HG02852 (cell line): ENCODE results near the gene FAM171A1.

Experiments used
- ATAC-seq: cut with Tn5 transposase; IDR thresholded peaks from one replicate; pipeline ENCODE4 v1.9.1; 2021; ENCODE audit warnings: mild to moderate bottlenecking, moderate library complexity; ENCODE audit not compliant: unreplicated experiment

The FAM171A1 gene

DNA sequence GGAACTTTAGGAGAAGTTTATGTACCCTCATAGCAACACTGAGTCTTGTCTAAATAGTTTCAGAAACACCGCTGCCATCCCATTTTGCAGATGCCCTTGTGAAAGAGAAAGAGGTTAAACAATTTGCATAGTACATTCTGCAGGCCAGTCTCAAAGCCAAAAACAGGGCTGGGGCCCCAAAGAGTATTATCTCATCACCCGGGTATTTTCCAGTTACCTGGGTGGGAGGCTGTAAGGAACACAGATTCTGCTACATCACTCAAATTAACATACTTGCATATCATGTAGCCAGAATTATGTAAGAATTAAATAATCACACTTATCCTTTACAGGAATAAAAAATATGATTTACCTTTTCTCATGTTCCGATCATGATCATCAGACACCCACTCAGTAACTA lies 3.1 kb upstream of the FAM171A1 start:
- ATAC-seq, result no peak

DNA sequence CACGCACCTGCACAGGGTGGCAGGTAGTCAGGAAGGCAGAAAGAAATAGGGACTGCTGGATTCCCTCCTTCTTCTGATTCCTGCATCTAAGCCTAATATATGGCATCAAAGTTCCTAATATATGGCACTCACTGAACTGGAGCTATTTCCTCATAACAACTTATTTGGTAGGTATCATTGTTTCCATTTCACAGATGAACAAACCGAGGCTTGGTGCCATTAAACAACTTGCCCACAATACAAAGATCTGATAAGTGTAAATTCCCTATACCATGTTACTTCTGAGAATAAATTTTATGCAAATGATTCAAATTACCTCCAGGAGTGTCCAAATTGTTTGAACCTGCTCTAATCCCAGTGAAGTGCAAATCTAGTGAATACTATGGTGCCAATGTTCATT lies 2.1 kb upstream of the FAM171A1 start:
- ATAC-seq, result no peak

DNA sequence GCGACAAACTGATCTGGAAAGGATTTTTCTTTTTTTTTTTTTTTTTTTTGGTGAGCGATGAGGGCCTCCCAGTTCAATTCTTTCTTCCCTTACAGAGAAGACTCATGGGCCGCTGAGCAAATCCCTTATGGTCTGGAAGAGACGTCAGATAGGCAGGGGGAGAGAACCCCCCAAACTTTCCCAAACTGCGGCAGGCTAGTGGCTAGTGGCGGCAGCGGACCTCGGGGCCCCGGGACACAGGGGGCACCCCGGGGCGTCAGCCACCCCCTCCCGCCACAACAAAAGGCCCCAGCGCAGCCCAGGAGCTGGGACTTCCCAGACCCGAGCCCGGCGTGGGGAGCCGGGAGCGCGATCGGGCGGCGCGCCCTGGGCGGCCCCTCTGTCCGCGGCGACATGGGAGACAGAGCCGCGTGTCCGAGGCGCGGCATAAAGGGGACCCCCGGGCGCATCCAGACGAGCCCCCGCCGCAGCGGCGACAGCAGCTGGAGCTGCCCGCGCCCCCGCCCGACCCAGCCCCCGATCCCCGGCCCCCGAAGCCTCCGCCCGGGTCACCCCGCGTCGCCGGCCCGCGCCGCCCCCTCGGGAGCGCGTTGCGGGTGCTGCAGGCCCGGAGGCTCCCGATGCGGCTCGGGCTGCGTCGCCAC lies 755 bp downstream of the FAM171A1 start:
- ATAC-seq, result peak; percentile 21

DNA sequence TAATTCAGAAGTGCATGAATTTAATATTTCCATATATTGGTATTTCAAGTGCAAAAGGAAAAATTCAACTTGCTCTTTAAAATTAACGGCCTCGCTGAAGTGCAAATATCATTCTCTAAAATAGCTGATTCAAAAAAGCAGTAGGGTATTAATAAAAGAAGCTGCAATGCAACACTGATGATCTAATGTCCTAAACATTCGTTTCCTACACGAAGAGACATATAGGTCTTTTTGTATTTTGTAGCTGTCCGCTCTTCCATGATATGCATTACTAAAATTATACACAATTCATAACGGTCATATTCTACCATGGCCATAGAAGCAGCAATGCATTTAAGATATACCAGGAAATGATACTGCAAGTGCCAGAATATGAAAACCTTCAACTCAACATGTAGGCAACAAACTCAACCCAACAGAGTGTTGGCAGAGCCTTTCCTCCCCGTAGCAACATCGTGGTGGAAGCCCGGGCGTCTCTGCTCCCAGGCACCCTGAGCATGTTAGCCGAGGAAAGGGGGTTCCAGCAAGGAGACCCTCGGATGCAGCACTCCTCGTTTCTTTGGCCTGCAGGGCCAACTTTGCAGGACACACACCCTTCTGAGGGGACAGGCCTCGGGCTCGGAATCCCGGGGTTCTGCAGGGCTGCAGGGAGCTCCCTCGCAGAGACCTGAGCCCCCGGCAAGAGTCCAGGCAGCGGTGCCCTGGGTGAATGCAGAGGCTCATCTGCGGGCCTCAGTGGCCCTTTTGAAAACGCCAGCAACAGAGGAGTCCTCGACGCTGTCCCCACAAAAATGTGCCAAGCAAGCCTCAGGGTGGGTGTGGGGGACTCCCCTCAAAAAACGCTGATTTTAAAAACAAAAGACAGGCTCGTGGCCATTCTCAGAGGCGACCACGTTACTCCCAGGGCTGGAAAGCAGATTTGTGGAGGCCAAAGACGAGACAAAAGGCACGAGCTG lies 1.6 kb downstream of the FAM171A1 start:
- ATAC-seq, result no peak

DNA sequence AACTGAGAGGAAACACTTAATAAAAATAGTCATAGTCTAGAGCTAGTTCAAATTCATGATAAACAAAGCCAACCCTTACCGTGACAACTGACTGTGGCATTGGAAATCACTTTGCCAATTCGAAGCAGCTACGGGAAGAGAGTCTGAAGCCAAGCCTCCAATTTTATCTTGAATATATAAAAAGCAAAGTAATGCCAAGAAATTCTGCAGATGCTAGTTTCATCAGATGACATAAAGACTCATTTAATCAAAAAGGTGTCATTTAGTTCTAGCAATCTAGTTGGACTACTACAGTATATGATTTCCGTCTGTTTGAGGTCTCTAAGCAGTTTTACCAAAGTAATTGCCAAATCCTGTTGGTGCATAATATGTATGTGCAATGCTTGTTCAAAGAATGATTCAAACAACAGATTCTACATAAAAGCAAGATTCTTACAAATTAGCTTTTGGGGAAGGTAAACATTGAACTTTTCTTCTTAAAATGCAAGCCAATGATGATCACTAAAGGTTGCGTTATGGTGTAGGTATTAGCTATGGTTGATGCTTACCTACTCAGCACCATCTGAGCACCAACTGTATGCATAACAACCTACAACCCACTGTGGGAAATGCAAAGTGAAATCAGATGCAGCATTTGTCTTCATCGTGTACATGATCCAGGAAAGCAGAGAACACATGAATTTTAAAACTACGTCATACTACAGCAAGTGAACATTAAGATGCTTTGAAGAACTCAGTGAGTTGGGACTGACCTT lies 2.8 kb downstream of the FAM171A1 start:
- no peak for ATAC-seq

DNA sequence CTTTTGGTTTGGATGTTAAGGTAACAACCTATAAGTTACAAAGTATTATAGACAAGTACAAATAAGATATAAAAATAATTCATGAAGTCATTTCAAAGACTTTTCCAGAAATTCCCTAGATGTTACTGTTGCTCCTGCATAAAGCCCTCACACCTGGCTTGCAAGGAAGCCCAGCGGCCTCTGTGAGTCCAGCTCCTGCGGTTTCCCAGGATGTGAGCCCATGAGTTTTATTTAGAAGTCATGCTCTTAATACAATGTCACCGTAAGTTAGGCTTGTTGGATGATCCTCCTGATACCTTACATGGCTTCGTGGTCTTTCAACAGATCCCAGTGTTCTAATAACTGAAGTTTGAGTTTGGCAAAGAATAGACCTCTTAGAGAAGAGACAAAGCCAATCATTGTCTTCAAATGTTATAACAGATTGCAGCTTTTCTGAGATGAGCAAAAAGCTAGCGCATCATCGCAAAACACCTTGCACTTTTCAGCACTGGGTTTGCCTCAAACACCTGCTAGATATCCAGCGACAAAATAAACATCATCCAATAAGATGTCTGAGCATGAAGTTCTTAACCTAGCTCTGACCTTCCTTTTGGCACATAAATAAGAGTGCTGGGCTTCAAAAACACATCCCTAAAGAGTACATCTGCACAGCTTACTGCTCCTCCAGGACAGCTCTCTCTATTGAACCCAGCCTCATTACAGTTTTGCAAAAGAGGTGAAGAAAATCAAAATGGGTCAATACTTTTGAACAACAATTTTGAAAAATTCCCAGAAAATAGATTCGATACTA lies 3.6 kb downstream of the FAM171A1 start:
- no peak for ATAC-seq

DNA sequence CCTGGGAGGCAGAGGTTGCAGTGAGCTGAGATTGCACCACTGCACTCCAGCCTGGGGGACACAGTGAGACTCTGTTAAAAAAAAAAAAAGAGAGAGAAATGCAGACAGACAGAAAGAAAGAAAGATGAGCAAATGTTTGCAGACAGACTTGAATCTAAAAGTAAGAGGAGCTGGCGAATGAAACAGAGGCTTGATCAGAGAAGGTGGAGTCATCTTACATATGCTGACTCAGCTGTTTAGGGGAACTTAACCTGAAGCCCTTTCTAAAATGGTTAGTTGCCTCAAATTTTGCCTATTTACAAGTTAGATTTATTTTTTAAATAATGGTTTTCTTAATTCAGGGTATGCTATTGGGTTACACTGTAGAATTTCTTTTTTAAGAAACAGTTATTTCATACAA lies 5.4 kb downstream of the FAM171A1 start:
- ATAC-seq, result no peak

DNA sequence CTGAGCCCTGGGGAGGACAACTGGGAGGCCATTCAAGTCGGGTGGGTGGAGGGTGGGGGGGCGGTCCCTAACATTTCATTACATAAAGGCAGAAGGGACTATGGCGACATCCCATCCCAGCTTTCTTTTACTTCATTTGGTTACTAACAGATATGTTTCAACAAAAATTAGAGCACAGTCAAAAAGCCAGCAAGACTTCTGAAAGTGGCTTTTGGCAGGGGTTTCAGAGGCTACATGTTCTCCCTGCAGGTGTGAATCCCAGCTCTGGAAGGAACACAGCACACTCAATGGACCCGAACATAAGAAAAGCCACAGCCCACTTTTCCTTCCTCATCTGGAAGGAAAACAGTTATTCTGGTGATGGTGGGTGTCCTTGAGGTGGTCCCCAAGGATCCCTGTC lies 7.1 kb downstream of the FAM171A1 start:
- ATAC-seq, result no peak

DNA sequence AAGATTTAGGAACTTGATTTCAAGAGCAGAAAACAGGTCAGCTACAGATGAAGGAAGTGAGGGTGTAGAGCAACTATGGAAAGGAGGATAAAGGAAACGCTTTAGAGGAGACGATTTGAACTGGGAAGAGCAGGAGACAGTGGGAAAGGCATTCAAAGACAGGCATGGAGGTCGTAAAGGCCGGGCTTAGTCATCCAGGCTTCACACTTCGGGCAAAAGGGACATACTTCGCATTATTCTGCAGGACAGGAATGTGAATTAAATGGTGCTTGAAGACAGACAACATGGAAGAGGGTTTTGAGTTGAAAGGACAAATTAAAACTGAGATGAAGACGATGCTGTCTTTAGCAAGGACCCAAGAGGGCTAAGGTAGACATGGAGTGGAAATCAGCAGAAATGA lies 8.1 kb downstream of the FAM171A1 start:
- no peak for ATAC-seq

DNA sequence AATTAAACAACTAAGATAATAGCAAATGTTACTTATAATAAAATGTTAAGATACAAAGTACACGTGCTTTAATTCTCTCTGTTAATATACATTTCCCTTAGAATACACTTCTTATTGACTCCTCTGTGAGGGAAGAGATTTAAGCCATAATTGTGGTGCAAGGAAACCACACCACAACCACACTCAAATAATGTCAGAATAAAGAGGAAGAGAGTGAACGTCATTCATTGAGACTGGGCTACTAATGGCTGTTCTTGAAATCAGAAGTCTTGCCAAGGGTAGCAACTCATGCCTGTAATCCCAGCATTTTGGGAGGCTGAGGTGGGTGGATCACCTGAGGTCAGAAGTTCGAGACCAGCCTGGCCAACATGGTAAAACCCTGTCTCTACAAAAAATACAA lies 10.0 kb downstream of the FAM171A1 start:
- ATAC-seq, result no peak

DNA sequence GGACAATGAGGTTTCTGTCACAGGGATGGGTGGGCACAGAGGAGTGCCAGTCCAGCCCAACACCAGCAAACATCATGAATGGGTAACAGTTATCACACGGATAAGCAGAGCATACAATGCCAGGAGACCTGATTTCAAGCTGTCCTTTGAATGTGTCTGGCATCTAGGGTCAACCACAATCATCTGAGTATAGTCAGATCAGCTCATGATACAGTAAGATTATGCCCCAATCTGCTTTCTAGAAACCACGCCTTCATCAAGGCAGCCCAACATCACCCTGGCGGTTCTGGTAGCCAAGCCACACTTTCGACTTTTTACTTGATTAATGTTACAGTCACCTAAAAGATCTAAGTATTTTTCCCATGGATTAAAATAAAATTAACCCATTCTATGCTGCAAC lies 10.5 kb downstream of the FAM171A1 start:
- ATAC-seq, result no peak

DNA sequence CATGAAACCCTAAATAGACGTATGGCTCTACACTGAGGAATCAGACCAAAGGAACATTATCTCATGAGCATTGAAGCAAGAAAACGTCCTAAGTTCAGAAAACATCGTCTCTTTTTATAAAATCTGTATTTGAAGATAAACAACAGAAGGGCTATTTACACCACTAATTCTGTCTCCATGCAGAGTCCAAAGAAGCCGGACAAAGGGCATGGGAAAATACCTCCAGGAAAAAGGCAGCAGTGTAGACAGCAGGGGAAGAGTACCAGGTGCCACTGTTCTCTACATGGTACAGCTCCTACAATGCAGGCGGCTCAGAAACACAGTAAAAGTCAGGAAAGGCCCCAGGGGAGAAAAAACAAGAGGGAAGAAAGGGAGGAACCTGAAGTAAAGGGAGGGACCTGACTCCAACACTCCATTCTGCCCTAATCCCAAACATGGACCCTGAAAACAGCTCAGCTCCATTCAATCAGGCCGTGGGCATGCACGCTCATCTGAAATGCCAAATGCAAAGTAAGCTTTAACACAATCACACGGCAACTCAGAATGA lies 17.5 kb downstream of the FAM171A1 start:
- ATAC-seq, result no peak

DNA sequence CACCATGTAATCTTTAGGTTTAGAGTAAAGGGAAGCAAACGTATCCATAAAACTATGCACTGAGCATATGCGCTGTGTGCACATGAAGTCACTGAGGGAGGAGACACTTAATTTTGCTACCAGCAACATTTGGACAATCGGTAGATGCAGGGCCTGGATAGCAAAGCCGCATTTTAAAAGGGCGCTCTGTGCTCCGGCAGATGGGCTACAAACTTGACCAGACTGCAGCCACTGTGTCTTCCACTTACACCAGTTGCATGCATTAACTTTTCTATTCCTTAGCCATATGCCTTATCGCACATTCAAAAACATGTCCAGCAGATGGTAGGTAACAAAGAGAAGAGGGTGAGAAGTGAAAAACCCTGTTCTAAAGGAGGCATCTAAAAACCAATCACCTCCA lies 18.3 kb downstream of the FAM171A1 start:
- no peak for ATAC-seq

DNA sequence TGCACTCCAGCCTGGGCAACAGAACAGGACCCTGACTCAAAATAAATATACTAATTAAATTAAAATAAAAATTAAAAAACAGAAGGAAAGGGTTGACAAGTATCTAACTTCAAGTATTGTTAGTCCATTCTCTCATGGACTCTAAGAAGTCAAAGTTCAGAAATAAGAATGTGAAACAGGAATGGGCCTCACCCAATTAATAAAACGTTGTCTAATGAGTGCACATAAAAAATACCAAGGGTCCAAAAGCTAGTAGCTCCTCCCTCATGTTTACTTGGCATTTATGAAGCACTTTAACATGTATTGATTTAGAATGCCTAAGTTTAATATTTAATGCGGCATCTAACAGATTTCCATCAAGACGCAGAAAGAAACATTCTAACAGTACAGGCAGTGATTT lies 18.9 kb downstream of the FAM171A1 start:
- ATAC-seq, result no peak

DNA sequence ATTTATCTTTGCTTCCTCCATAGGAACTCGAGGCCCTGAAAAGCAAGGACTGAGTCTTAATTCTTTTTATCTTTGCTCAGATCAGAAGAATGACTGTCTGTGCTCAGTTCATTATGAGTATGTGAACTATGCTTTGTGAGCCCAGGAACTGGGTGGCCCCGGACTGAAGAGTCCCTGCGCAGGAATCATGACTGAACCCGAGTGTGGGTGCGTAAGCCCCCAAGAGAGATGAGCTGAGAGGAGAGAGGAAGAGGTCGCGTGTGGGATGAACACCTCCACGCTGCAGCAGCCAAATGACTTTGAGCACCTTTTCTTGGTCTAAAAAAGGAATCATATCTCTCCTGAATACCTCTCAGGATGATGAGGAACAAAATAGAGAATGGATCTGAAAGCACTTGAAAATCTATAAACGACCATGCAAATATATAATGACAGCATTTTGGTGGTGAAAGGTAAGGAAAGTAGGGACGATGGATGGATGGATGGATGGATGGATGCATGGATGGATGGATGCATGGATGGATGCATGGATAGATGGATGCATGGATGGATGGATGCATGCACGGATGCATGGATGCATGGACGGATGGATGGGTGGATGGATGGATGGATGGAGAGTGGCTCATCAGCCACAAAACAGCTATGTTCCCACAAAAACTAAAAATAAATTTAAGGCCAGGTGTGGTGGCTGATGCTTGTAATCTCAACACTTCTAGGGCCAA lies 19.8 kb downstream of the FAM171A1 start:
- ATAC-seq, result no peak

DNA sequence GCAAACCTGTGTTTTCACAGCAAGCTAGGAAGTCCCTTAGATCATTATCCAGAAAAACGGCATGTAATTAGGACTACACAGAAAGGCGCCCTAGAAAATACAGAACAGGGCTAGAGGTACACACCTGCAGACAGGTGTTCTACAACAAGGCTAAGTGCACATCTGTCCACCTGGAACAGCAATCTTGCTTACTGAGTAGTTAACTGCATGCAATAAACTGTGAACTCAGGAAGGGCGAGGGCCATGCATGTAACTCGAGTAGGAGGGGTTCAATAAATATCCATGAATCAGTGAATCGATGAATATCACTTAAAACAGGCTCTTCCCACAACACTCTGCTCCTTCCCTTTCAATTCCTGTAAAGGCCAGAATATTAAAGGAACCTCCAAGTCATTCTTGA lies 22.0 kb downstream of the FAM171A1 start:
- ATAC-seq, result no peak

DNA sequence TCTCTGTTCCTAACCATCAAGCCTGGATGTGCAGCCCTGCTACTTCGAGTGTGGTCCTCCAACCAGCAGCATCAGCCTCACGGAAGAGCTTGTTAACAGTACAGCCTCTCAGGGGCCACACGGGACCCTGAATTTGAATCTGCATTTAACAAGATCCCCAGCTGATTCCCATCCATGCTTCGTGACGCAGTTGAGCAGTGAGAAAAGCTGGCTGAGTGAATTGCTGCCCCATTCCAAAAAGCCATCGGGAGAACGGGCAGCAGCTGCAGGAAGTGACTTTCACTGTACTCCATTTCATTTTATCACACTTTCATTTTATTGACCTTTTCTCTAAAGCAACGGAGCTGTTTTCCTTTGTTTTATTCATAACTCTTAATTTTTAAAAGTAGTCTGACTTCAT lies 22.5 kb downstream of the FAM171A1 start:
- ATAC-seq, result no peak

DNA sequence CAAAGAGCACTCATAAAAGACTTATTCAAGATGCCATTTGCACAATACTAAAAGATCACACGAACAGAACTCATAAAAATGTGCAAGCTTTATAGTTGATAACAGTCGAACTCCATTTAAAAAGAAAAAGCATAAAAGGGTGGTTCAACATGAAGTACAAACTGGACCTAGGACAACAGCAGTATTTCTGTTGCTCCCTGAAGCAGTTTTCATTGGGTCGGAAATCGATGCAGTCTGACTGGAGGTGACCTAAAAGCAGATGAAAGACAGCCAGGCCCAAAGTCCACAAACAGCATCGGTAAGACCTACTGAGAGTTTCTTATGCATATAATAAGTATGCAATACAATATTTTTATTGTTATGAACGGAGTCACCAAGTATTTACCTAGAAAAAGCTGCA lies 23.9 kb downstream of the FAM171A1 start:
- ATAC-seq, result no peak

DNA sequence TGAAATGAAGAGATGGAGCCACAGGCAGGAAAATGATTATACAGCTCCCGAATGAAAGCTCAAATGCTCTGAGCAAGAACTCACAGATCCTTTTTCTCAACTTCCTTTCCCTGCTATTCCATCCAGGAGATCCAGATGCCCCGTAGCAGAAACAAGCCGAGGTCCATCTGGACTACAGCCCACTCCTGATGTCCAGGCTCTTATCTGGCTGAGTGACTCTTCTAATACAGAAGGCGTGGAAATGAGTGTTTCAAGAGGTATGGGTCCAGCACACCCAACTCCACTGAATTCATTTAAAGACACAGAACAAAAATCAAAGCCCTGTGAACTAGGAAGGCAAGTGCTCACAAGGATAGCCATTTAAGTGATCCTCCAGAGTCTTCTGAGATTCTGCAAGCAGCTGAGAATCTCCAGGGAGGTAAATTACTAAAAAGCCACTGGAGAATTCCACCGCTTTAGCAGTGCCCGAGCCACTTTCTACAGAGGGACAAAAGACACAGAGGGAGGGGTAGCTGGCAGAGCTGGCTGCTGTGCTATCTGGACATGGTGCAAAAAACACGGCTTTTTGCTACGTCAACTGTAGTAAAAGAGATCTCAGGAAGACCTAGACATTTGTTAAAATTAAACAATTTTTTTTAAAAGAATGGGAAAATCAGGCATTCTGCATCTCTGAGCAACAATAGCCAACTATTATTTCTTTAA lies 24.5 kb downstream of the FAM171A1 start:
- ATAC-seq, result no peak
